HepG2 (cell line): ENCODE measurements around the gene XXYLT1.

Experiments
- ATM ChIP-seq: fragments of 450-650 bp; IDR thresholded peaks from 2 replicates; pipeline ENCODE4 v1.7.1; 2017; ENCODE audit warnings: mild to moderate bottlenecking, borderline replicate concordance
- CTCF ChIP-seq: sonication (generic); formaldehyde crosslinking; IDR thresholded peaks from 2 replicates; pipeline ENCODE4 v1.5.0; 2020; ENCODE audit warnings: mild to moderate bottlenecking, missing genetic modification reagents, moderate library complexity
- EZH2 ChIP-seq: conservative IDR thresholded peaks from 2 replicates; pipeline ENCODE4 v1.6.1; 2012; ENCODE audit warnings: mild to moderate bottlenecking, low read depth, low read length, moderate library complexity
- GTF2F1 ChIP-seq: fragments of 150-350 bp; IDR thresholded peaks from 2 replicates; pipeline ENCODE4 v1.6.1; 2014; ENCODE audit warnings: low read length
- MTF1 ChIP-seq: sonication (generic); formaldehyde crosslinking; IDR thresholded peaks from 2 replicates; pipeline ENCODE4 v1.5.0; 2020; ENCODE audit warnings: missing genetic modification reagents
- NFE2L1 ChIP-seq: sonication (generic); formaldehyde crosslinking; IDR thresholded peaks from 2 replicates; pipeline ENCODE4 v1.4.0; 2020; ENCODE audit warnings: missing genetic modification reagents, mild to moderate bottlenecking, borderline replicate concordance
- NFIC ChIP-seq: IDR thresholded peaks from 2 replicates; pipeline ENCODE4 v1.6.1; 2012; ENCODE audit warnings: mild to moderate bottlenecking, low read length, inconsistent platforms
- RBAK ChIP-seq: sonication (generic); formaldehyde crosslinking; IDR thresholded peaks from 2 replicates; pipeline ENCODE4 v1.5.1; 2020; ENCODE audit warnings: mild to moderate bottlenecking, missing genetic modification reagents
- SIN3A ChIP-seq: IDR thresholded peaks from 2 replicates; pipeline ENCODE4 v1.6.1; 2011; ENCODE audit warnings: low read depth, mild to moderate bottlenecking, control low read depth, low read length, borderline replicate concordance
- TAF1 ChIP-seq: sonication (generic); formaldehyde crosslinking; IDR thresholded peaks from 2 replicates; pipeline ENCODE4 v1.4.0; 2020; ENCODE audit warnings: missing genetic modification reagents
- ZNF3 ChIP-seq: IDR thresholded peaks from 2 replicates; pipeline ENCODE4 v1.7.0; 2017; ENCODE audit warnings: inconsistent platforms
- ZNF460 ChIP-seq: sonication (generic); formaldehyde crosslinking; IDR thresholded peaks from 2 replicates; pipeline ENCODE4 v1.5.1; 2020; ENCODE audit warnings: missing genetic modification reagents, mild to moderate bottlenecking, borderline replicate concordance
- ZNF770 ChIP-seq: sonication (generic); formaldehyde crosslinking; IDR thresholded peaks from 2 replicates; pipeline ENCODE4 v1.5.0; 2020; ENCODE audit warnings: mild to moderate bottlenecking, missing genetic modification reagents

- TF ChIP-seq EZH2 (no peak), ZNF770 (CRISPR knock-in tag) (no peak), NFE2L1 (no peak), GTF2F1 (no peak), ZNF3 (no peak), NFIC (no peak), MTF1 (CRISPR knock-in tag) (no peak), ATM (no peak), CTCF (no peak), ZNF460 (CRISPR knock-in tag) (no peak), TAF1 (CRISPR knock-in tag) (no peak), SIN3A (no peak), RBAK (no peak)
Measured at GRCh38 chr3:195104340-195104739, 166.6 kb downstream of the XXYLT1 start.
